ENCODE measurements around the gene TMEM95.
A peak's percentile ranks its signal among the peaks of the same experiment; 100 is the strongest.

TMEM95 gene

DNA sequence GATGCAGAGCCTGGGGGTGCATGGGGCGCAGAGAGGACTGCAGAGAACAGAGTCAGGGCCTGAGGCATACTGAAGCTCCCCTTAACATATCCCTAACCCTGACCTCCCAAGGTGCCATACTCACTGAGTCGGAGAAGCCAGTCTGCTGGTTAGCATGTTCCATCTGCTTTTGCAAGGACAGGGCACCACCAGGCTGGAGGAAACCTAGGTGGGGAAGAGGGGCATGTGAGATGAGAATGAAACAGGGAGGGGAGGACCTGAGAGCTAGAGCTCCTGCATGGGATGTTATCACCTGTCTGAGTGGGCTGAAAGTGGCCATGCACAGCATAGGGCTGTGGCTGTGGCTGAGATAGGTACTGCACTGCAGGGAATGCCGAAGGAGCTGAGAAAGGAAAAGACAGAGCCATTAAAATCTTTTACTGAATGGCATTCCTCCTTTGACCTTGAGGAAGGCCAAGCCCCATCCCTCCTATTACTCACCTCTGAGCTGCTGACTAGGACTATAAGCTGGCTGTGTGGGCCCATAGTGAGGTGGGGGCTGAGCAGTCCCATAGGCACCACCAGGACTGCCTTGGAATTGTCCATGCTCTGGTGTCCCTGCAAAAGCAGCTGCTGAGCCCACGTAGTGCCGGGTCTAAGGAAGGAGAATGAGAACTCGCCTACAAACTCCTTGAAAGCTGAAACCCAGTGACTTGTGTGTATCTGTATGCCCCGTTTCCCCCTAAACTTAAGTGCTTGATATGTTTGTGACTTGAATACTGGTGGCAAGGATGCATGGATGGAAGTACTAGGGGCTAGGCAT is 41.7 kb upstream of the TMEM95 start:
- H3K36me3 ChIP-seq (replicated peaks; ENCODE audit: low read depth, low read length) = peaks cover 46% of the 10 kb centered on the region
- H3K9me3 ChIP-seq (ENCODE audit: insufficient read depth, low read length) = no peaks in the 10 kb centered on the region
- TF ChIP-seq, protein P1, sequence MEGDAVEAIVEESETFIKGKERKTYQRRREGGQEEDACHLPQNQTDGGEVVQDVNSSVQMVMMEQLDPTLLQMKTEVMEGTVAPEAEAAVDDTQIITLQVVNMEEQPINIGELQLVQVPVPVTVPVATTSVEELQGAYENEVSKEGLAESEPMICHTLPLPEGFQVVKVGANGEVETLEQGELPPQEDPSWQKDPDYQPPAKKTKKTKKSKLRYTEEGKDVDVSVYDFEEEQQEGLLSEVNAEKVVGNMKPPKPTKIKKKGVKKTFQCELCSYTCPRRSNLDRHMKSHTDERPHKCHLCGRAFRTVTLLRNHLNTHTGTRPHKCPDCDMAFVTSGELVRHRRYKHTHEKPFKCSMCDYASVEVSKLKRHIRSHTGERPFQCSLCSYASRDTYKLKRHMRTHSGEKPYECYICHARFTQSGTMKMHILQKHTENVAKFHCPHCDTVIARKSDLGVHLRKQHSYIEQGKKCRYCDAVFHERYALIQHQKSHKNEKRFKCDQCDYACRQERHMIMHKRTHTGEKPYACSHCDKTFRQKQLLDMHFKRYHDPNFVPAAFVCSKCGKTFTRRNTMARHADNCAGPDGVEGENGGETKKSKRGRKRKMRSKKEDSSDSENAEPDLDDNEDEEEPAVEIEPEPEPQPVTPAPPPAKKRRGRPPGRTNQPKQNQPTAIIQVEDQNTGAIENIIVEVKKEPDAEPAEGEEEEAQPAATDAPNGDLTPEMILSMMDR (IDR thresholded peaks at IDR 0.05; ENCODE audit: low read depth, low read length) = no peak
- TF ChIP-seq EZH2phosphoT487 (IDR thresholded peaks at IDR 0.05; ENCODE audit: low read depth) = no peak
- peaks cover 28% of the 10 kb centered on the region for H3K4me1 ChIP-seq (ENCODE audit: low read length)
- no peak overlapping the region for H2AFZ ChIP-seq (ENCODE audit: low read depth, low read length)
- H3K9ac ChIP-seq (ENCODE audit: low read length) = no peak overlapping the region
- H3K4me3 ChIP-seq (ENCODE audit: low read length) = peak overlapping the region; percentile 99; the same call in 1 of the 2 replicates
- H3K27me3 ChIP-seq (ENCODE audit: low read depth, low read length) = no peaks in the 10 kb centered on the region
- H3K27ac ChIP-seq (ENCODE audit: low read length) = 0 out of 2 replicates have a peak overlapping the region, but pooled peaks have one; percentile 66
- peaks cover 38% of the 10 kb centered on the region for H4K20me1 ChIP-seq (ENCODE audit: insufficient read depth, low read length)
- peaks cover 55% of the 10 kb centered on the region for H3K79me2 ChIP-seq (ENCODE audit: low read length)
- peak overlapping the region; percentile 88; the same call in 1 of the 2 replicates for H3K4me2 ChIP-seq (ENCODE audit: low read length)

DNA sequence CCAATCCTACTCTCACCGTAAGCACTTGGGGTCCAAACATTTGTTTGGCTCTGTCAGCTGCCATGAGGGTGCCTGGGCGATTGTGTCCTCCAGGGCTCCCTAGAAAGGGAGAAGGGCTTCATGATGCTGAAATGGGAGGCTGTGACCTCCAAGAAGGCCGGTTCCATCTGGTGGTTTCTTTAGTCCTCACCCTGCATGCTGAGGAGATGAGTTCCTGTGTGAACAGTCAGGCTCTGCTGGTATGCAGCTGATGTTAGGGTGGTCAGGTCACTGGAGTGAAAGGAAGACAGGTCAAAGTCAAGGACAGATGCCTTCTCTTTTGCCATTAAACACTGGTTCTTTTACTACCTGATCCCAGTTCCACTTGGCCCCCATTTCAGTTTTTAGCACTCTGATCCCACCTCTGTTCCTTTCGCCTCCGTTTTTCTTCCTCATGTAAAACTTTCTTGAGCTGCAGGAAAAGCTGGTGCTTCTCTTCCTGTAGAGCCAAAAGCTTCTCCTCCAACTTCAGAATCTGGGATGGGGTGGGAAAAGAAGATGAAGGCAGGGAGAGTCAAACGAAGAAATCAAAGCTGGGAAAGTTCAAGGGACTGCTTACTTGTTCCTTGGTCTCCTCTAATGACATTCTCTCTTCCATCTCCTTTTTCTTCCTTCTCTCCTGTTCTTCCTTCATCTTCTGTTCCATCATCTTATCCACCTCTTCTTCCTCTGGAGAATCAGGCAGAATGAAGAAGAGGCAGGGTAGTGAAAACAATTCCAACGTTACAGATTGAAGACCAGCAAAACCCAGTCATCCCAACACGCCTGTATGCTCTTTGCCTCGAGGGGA is 40.9 kb upstream of the TMEM95 start:
- Histone ChIP-seq H3K27ac (ENCODE audit: low read length) (peak overlapping the region; percentile 66), H3K9ac (ENCODE audit: low read length) (peak overlapping the region; percentile 74), H4K20me1 (ENCODE audit: insufficient read depth, low read length) (peaks cover 30% of the 10 kb centered on the region), H2AFZ (ENCODE audit: low read depth, low read length) (no peak overlapping the region), H3K36me3 (replicated peaks; ENCODE audit: low read depth, low read length) (peaks cover 40% of the 10 kb centered on the region), H3K27me3 (ENCODE audit: low read depth, low read length) (no peaks in the 10 kb centered on the region), H3K9me3 (ENCODE audit: insufficient read depth, low read length) (no peaks in the 10 kb centered on the region), H3K79me2 (ENCODE audit: low read length) (peaks cover 47% of the 10 kb centered on the region), H3K4me1 (ENCODE audit: low read length) (peaks cover 27% of the 10 kb centered on the region), H3K4me3 (ENCODE audit: low read length) (peak overlapping the region; percentile 99), H3K4me2 (ENCODE audit: low read length) (peak overlapping the region; percentile 88)
- TF ChIP-seq, protein P1 (IDR thresholded peaks at IDR 0.05; ENCODE audit: low read depth, low read length) = no peak
- TF ChIP-seq EZH2phosphoT487 (IDR thresholded peaks at IDR 0.05; ENCODE audit: low read depth) = no peak

DNA sequence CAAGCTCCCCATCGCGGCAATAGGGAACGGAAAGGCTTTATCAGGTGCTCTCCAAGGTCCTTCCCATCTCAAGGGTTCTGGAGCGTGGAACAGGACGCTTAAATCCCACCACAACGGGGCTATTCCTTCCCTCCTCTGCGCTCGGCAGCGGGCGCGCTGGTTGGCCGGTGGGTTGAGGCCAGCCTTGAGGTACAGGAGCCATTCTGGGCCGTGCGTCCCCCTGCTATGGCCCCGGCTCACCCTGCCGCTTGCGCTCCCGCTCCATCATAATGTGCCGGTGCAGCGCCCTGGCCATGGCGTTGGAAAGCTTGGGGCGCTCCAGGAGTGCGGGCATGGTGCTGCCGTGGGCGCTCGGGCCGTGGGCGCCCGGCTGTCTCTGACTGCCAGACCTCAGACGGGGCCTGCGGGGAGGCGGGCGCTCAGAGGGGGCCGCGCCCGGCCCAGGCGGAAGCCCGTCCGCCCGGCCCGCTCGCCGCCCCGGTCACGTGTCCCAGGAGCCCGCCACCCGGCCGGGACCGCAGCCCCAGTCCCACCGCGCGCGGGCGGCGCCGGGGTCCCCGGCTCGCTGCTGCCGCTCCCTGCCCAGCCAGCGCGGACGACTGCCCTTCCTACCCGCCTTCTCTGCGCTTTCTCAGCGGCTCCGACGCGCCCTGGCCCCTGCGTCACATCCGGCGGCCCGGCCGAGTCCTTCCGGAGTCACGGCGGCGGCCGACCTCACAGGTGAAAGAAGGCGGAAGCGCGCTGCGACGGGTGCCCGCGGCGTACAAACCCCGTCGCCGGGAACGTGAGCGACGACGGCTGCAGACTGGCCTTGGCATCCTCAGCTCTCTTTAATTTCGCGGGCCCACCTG is 40.0 kb upstream of the TMEM95 start, which contains the start of gene GPS2:
Gene GPS2, minus strand, starts transcription at position 642 of the 851 bp plus-strand sequence. Its CDS starts 308 bp downstream, at position 334.
- Histone ChIP-seq H3K36me3 (replicated peaks; ENCODE audit: low read depth, low read length) (peaks cover 31% of the 10 kb centered on the region), H3K4me3 (ENCODE audit: low read length) (peak within 1 kb of the TSS; percentile 99), H4K20me1 (ENCODE audit: insufficient read depth, low read length) (peaks cover 21% of the 10 kb centered on the region), H3K27me3 (ENCODE audit: low read depth, low read length) (no peaks in the 10 kb centered on the region), H3K27ac (ENCODE audit: low read length) (peak within 1 kb of the TSS; percentile 66), H2AFZ (ENCODE audit: low read depth, low read length) (no peak within 1 kb of the TSS), H3K4me1 (ENCODE audit: low read length) (peaks cover 19% of the 10 kb centered on the region), H3K79me2 (ENCODE audit: low read length) (peaks cover 38% of the 10 kb centered on the region), H3K4me2 (ENCODE audit: low read length) (peak within 1 kb of the TSS; percentile 90), H3K9me3 (ENCODE audit: insufficient read depth, low read length) (no peaks in the 10 kb centered on the region), H3K9ac (ENCODE audit: low read length) (peak within 1 kb of the TSS; percentile 74)
- TF ChIP-seq EZH2phosphoT487 (IDR thresholded peaks at IDR 0.05; ENCODE audit: low read depth) = no peak
- TF ChIP-seq, protein P1 (IDR thresholded peaks at IDR 0.05; ENCODE audit: low read depth, low read length) = no peak

All from OCI-LY3 (cell line).